GM19193 (cell line): ENCODE data around the gene GAPDHS.

Experiments used
- POLR2A ChIP-seq: IDR thresholded peaks from 4 replicates; pipeline ENCODE4 v1.6.1; 2011; ENCODE audit not compliant: insufficient read depth, insufficient read length; ENCODE audit errors: extremely low read depth

The GAPDHS gene

DNA sequence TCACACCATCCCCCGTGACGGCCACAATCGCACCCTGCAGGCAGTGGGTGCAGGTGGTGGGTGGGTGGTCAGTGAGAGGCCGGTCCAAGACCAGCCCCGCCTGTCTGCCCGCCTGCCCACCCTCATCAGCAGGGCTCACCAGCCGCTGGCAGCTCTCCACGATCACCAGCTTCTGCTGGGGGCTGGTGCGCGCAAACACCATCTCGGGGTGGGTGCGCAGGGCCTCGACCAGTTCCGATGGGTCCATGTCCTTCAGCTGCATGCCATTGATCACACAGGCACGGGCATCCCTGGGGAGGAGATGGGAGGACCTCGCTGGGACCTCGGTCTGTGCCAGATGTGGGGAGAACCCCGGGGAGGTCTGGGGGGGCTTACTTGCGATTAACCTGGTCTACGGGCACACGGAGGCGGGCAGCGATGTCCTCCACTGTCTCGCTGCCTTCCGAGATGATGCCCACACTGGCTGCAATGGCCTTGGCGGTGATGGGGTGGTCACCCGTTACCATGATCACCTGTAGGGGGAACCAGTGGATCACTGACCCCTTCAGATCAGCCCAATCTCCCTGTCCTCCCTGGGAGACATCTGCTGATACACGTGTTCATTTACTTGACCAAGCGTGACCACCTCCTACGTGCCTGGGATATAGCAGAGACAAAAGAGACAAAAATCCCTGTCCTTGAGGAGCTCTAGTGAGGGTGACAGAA lies 22.2 kb downstream of the GAPDHS start:
- TF ChIP-seq POLR2A = no peak

DNA sequence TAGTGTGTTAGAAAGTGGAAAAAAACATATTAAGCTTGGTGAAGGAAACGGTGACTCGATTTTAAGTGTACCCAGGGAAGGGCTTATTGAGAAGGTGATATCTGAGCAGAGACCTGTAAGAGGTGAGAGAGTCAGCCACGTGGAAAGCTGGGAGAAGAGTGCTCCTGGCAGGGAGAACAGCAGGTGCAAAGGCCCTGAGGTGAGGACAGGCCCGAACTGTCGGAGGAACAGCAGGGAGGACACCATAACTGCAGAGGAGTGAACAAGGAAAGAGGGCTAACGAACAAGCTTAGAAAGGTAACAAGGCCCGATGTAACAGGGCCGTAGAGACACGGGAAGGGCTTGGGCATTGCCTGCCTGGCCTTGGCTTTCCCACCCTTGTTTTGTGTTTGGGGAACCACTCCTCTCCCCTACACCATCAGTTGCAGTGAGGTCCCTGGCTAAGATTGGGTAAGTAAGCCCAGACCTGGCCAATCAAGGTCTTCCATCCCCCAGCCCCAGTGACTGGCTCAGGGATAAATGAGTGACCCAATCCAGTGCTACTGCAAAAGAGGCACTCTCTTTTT lies 22.9 kb downstream of the GAPDHS start:
- TF ChIP-seq POLR2A = no peak

DNA sequence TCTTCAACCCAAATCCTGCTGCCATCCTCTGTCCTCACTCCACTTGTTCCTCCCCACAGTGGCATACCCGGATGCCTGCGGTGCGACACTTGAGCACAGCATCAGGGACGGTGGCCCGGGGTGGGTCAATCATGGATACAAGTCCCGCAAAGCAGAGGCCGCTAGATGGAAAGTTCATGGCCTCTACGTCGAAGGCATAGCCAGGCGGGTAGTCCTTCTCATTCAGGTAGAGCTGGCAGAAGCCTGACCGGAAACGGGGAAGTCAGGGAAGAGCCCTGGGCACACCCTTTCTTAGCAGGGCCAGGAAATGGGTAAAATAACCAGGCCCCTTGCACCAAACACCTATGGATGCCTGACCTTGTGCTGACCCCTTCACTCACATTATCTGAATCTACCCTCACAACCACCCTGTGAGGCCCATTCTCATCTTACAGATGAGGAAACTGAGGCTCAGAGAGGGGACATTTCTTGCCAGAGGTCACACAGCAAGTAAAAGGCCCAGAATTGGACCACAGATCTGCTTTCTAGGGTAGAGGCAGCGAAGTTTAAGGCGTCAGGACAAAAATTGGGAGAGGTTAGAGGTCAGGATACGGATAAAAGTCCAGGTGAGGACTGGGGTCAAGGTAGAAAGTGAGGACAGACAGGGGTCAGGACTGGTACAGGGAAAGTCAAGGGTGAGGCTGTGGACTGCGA lies 23.7 kb downstream of the GAPDHS start:
- TF ChIP-seq POLR2A = no peak

DNA sequence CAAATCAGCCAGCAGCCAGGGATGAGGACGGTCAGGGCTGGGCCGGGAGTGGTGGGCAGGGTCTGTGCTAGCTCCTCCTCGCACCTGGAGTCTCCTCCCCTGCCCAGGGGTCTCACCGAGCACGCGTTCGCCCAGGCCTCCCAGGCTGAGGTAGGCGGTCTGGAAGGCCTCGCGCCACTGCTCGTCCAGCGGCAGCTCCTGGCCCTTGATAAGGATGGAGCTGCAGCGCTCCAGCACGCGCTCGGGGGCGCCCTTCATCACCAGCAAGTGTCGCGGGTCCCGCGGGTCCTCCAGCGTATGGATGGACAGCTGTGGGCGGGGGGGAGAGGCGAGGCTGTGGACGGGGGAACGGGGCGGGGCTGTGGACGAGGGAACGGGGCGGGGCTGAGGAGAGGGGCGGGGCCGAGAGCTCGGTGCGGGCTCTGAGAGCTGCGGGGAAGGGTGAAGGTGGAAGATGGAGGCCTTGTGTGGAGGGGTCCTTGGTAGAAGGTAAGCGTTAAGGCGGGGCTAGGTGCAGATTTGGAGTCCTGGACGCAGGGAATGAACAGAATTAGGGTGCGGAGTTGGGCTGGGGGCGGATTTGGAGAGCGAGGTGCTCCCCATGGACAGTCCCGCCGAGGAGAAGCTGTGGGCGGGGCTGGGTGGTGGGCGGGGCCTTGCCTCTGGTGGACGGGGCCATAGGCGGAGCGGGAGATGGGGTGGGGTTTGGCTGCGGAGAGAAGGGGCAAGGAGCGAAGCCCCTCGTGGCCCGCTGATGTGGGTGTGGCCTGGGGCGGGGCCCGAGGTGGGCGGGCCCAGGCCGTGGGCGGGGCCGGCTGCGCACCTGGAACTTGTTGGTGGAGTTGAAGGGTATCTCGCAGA lies 24.5 kb downstream of the GAPDHS start:
- no peak for TF ChIP-seq POLR2A

DNA sequence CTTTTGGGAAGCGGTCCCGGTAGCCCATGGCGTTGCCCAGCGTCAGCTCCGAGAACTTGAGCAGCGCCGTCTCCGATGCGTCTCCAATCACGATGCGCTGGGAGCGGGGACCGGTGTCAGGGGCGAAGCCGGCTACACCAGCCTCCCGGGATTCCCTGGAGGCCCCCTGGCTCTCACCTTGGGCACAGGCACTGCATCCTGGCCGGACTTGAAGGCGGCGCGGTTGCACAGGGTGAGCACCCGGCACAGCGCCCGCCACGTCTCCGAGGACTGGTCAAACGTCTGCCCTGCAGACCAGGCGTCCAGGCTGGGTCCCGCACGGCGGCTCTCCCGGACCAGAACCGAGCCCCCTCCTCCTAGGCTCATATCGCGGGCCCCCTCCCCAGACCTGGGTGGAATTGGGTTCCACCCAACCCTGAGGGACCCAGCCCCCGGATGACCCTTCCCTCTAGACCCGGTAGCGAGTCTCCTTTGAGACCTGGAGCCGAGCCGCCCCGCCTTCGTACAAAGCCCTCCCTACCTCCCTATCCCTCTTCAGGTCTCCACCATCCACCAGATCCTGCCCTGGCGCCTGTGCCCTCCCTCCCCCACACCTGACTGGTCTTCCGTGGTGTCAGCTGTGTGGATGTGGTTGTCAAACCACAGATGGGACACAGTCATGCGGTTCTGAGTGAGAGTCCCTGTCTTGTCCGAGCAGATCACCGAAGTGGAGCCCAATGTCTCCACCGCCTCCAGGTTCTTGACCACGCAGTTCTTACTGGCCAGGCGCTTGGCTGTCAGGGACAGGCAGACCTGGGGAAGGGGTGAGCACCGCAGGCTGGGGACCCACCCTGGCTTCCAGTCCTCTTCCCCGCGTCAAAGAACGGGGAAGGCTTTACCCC lies 25.4 kb downstream of the GAPDHS start:
- TF ChIP-seq POLR2A = no peak

DNA sequence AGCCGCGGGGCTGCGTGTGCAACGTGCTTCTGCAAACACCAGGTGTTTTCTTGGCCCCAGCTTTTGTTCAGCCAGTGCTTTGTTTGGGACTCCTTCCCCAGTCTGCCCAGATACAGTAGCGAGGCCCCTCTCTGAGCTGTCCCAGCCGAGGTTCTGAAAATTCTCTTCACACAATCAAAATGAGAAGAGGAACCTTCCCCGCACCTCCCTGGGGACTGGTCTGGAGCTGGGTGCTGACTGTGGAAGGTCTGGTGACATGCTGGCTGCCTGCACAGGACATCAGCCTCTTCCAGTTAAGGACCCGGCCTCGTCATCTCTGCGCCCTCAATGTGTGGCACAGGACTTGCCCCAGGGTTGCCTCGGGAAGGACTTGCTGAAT lies 26.0 kb downstream of the GAPDHS start:
- no peak for TF ChIP-seq POLR2A

DNA sequence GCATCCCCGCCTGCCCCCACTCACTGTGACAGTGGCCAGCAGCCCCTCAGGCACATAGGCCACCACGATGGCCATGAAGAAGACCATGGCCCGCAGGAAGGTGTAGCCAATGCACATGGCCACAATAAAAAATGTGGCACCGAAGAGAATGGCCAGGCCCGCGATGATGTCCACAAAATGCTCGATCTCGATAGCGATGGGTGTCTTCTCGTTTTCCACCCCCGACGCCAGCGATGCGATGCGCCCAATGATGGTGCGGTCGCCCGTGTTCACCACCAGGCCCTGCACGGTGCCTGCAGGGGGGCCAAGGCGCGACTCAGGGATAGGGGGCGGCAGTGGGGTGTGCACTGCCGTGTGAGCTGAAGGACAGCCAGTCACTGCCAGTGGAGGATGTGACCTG lies 26.5 kb downstream of the GAPDHS start:
- no peak for TF ChIP-seq POLR2A

DNA sequence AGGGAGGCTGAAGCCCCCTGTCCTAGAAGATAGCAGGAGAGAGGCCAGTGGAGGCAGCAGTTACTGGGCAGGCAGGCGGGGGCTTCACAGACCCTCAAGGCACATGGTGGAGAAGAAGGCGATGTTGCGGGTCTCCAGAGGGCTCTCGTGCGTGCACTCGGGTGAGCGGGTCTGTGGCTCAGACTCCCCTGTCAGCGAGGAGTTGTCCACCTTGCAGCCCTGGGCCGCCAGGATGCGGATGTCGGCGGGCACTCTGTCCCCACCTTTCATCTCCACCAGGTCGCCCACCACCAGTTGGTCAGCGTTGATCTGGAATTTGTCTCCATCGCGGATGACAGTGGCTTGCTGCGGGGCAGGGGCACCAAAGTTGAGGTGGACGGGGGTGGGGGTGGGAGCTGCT lies 27.0 kb downstream of the GAPDHS start:
- TF ChIP-seq POLR2A = no peak

DNA sequence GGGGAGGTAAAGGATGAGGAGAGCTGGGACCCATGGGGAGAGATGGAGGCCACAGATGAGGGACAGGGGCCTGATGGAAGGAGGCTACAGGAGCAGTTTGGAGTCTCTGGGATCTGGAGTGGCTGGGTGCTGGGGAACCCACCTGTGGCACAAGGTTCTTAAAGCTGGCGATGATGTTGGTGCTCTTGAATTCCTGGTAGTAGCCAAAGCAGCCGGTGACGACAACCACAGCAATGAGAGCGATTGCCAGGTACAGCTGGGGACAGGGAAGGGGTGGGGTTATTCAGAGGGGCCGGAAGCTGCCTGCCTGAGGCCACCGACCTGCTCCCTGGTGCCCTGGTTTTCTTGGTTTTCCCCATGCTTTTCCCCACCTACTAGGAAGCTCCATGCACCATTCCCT lies 27.4 kb downstream of the GAPDHS start:
- no peak for TF ChIP-seq POLR2A

DNA sequence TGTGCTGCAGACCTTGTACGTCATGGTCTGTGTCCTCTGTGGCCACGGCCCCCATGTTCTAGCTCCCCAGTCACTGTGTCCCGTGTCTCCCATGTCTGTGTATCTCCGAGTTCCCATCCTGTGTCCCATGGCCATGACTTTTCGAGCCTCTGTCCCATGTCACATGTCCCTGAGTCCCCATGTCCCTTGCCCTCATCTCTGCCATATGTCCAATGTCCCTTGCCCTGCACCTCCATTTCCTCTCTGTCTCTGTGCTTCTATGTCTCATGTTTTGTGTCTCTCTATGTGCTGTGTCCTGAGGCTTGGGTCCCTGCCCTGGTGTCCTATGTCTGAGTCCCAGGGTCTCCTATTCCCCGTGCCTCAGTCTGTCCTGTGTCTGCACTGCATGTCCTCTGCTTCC lies 28.2 kb downstream of the GAPDHS start:
- TF ChIP-seq POLR2A = no peak

DNA sequence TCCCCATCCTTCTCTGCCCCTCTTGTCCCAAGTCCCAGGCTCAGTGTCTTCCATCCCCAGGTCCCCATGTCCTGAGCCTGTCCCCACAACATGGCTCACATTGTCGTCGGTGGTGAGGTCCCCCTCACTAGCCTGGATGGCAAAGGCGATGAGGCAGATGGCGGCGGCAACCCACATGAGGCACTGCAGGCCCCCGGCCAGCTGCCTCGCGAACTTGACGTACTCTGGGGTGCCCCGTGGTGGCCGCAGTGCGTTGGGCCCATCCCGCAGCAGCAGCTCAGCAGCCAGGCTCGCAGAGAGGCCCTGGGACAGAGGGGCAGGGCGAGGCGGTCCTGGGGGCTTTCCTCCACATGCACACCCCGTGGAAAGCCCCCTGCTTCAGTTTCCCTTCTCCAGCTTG lies 29.1 kb downstream of the GAPDHS start:
- TF ChIP-seq POLR2A = no peak

DNA sequence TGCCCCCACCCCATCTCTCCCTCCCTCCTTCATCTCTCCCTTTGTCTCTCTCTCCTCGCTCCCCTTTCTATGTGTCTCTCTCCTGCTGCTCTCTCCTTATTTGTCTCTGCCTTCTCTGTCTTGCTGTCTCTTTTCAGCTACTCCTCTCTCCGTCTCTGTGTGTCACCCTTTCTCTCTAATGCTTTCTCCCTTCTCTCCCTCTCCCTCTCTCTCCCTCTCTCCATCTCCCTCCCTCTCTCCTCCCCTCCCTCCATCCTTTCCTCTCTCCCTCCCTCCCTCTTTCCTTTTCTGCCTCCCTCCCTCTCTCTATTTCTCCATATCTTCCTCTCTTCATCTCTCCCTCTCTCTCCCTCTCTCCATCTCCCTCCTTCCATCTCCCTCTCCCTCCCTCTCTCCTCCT lies 29.5 kb downstream of the GAPDHS start:
- TF ChIP-seq POLR2A = no peak

DNA sequence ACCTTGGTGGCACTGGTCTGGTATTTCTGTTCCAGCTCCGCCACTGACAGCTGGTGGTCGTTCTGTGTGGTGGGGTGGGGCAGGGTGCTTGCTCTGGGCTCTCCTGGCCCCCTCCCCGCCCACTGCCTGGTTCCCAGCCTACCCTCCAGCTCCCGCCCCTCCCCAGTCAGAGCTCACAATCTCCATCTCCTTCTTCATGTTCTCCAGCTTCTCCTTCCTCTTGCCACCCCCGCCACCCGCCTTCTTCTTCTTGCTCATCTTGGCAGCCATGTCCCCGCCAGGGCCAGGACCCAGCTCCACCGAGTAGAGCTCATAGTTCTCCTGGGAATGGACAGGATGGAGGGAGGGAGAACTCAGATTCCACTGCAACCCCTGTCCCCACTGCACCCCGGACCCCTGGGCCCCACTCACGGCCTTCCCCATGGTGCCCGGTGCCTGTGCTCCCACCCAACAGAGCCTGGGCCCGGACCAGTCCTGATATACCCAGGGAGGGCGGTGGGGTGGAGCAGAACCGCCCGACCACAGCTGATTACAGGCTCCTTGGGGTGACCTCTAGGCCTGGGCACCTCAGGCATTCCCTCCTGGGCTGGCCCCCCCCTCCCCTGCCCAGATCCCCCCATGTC lies 30.1 kb downstream of the GAPDHS start, which contains the start of gene ATP4A:
ATP4A (minus strand) TSS at position 452 of the 623 bp plus-strand sequence; CDS start at position 423, 29 bp downstream.
- TF ChIP-seq POLR2A = no peak

DNA sequence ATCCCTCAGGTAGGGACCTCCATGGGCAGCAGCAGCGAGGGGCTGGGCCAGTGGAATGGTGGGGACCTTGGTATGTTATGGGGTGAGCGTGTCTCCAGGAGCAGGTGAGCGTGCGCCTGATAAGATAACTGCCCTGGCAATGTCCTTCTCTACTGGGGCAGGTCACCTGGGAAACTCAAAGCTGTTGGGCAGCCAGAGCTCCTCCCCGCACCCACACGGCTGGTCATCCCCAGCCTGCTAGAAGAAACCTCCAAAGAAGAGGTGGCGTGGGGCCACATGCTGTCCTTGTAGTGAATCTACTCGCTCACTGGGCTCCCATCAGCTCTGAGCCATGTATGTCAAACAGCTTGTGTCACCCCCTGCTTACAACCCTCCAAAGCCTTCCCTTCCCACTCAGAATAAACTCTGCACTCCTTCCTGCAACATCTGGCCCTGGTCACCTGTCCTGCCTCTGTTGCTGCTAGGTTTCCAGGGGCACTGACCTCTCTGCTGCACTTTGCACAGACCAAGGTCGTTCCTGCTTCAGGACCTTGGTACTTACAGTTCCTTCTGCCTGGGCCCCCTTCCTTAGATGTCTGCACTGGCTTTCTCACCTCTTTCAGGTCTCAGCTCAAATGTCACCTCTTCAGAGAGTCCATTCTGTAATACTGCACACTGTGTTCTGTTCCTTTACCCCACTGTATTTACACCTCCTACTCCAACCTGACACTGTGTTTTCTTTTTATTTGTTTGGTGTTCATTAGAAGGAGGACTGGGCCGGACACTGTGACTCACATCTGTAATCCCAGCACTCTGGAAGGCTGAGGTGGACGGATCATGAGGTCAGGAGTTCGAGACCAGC lies 32.0 kb downstream of the GAPDHS start:
- no peak for TF ChIP-seq POLR2A

DNA sequence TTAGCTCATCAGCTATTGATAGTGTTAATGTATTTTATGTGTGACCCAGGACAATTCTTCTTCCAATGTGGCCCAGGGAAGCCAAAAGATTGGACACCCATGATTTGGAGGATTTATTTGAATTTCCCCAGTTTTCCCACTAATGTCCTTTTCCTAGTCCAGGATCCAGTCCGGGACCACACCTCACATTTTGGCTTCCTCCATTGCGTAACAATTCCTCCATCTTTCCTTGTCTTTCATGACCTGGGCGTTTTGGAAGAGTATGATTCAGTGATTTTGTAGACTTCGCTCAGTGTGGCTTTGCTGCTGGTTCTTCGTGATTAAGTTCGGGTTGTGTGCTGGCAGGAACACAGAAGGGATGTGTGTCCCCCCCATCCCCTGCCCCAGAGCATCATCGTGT lies 33.5 kb downstream of the GAPDHS start:
- no peak for TF ChIP-seq POLR2A
